Measurements from ENCODE around the gene TRAF6.
"Not testable (repeated sequence)": the region's sequence is repeated elsewhere in the genome, so short reads cannot be mapped to it uniquely, and the experiment has no call there.

Gene TRAF6

DNA sequence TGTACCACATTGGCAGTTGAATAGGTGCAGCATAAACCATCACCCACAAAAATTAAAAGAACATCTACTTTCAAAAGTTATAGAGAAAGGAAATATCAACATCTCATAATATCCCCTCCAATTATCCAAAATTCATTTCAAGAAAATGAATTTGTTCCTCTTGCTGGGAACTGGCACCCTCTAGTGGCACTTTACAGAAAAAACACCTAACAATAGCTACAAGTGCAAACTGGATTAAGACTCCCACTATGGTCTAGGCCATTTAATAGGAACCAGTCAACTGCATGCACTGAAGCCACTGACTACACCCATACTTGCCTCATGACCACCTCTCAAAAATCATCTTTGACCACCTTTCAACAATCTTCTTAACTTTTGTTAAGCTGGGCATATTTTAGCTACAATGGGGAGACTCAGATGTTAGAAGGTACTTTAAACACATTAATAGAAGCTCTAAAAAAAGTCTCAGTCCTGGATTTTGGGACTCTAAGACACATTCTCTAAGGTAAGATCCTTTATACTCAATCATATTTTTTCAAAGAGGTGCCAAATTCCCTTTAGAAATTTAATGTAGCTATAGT lies 17.3 kb downstream of the TRAF6 start:
- no peak for DNase-seq (ENCODE audit: low read depth)

DNA sequence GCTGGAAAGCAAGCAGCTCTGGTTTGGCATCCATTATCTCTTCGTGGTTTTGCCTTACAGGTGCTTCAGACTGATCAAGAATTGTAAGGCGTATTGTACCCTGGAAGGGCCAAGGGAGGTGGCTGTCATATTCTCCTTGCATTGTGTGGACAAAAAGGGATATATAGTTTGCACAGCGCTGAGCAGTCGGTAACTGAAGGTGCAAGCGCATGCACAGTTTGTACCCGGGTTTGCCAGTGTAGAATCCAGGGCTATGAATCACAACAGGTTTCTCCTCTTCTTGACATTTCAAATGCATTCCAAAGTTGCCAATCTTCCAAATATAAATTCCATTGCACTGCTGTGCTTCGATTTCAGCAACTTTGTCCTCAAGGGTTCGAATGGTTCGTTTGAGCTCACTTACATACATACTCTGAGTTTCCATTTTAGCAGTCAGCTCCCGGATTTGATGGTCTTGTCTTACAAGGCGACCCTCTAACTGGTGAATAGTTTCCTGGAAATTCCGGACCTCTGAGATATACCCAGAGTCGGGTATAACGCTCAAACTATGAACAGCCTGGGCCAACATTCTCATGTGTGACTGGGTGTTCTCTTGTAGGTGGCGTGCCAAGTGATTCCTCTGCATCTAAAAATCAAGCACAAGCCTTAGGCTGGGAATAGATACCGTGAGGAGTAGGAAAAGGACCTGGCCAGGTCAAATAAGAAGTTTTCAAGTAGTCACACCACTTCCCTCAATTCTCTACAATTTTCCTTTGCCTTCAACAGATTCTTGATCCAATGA lies 19.9 kb downstream of the TRAF6 start:
- no peak for DNase-seq (ENCODE audit: low read depth)

DNA sequence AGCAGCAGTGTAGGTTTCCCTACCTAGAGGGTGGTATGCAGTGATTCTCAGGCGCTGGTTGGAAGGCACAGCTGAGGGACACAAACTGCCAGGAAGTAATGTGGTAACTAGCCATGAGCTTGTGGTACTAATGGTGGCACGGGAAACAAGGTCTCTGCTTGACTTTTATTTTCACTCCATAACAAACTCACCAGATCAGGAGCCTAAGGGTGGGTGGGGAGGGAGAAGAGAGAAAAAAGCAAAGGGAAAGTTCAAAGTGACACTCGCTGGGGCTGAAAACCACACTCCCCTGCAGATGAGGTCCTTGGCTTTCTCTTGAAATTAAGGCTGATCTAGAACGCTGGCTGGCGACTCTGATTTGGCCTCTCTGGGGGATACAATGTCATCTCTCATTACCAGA lies 22.0 kb downstream of the TRAF6 start:
- no peak for DNase-seq (ENCODE audit: low read depth)

DNA sequence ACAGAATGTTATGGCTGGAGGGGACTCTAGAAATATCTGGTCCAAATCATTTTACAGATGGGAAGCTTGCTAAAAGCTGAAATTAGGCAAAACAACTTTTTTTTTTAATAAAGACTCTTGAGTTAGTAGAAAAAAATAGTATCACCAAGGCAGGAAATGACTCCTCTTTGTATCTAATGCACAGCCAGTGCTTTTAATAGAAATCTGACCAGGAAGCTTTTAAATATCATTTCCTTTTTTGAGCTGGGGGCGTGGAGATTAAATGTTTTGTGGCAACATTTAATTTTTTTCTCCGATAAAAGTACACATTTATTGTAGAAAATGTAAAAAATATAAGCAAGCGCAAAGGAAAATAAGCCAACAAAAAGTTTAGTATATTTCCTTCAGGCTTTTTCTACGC lies 22.5 kb downstream of the TRAF6 start:
- no peak for DNase-seq (ENCODE audit: low read depth)

DNA sequence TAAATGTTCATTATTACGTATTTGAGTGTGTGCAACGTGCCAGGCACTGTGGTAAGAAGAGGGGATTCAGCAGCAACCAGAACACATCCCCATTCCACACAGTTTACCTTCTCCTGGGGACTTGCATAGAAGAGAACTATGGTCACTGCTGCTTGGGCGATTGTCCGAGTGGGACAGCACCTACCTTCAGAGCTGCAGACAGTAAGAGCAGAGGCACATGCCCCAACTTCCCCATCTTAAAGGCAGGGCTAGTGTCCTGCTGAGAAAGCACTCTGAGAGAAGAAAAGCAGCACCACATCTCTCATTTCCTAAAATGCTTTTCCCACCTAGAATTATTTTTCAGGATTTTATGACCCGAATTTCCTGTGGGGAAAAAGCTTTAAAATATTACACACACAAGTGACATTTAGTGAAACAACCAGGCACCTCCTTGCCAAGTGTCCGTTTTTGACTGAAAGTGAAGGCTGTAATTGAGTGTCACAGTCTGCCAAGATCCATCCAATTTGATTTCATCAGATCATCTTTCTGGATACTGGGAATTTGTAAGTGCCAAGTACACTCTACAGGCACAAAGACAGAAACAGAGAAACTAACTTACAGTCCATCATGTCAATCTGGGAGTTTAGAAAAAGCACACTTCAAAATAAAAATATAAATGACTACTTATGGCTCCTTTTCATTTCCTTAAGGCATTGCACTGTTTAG lies 24.6 kb downstream of the TRAF6 start:
- no peak for DNase-seq (ENCODE audit: low read depth)

DNA sequence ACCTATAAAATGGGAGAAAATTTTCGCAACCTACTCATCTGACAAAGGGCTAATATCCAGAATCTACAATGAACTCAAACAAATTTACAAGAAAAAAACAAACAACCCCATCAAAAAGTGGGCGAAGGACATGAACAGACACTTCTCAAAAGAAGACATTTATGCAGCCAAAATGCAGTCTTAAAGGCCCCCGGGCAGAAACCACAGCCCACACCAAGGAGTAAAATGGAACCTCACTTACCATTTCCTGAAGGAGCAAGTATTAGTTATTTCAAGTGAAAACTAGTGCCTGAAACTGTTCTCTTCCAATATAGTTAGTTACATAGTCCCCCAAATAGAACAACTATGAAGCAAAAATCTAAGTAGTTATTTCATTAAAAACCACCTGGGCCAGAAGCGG lies 27.0 kb downstream of the TRAF6 start:
- DNase-seq (ENCODE audit: low read depth) = not testable (repeated sequence)

DNA sequence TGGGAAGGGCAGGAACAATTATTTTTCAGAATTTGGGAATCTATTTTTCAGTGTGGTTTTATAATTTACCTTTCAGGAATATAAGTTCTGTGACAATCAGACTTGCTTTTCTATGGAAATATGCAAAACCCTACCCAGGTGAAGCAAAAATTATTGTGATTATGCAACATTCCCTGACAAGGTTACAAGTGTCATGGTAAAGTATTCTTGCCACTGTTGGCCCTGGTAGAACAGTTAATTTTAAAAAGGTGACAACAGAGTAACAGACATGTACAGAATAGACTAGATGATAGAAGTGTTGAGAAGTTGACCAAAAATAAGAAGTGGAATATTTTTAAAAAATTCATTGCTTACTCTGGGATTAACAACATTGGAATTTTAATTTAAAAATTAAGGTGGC lies 29.2 kb downstream of the TRAF6 start:
- no peak for DNase-seq (ENCODE audit: low read depth)

DNA sequence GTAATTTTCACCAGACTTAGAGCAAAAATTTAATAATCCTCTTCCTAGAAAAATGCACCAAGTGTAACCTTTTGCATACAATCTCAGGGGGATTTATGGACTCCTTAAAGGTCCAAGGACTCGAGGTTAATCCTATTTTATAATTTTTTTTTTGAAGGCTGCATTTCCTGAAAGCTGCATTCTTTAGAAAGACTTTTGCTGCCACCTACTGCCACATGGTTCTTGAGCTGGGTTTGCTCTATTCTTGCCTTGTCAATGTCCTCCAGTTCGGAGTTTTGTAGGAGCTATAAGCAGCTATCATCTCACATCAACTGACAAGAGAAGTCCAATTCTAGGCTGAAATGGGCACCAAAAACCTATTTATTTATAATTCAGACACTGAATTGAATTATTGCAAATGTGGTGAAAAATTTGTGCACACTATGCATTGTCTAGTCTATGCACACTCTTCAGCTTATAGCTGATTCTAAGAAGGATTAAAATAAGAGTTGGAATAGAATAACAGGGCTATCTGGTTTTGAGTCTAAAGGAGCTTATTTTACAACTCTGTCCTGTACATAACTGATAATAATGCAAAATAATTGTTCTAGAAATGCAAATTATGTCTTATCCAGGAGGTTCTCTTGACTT lies 31.3 kb downstream of the TRAF6 start:
- DNase-seq (ENCODE audit: low read depth) = no peak

DNA sequence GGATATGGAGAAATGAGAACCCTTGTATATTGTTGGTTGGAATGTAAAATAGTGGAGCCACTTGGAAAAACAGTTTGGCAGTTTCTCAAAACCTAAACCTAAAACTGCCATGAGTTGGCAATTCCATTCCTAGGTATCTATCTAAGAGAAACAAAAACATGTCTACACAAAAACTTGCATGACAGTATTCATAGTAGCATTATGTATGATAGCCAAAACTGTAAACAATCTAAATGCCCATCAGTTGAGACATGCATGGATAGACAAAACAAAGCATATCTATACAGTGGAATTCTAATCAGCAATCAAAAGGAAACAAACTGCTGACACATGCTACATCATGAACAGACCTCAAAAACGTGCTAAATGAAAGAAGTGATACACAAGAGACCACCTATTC lies 34.9 kb downstream of the TRAF6 start:
- DNase-seq (ENCODE audit: low read depth) = no peak

DNA sequence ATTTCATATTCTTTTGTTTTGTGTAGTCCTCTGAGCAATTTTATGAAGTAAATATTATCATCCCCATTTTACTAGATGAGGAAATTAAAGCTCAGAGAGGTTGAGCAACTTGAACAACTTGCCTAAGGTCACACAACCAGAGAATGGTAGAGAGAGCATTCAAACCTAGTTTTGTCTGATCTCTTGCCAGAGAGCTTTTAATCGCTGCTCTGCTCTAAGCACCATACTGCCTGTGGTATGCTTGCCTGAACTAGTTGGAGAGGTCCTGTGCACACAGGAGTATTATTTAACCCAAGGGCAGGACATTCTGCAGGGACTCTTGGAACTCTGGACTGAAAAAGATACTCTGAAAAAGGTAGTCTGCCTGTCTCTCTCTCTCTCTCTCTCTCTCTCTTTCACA lies 38.5 kb downstream of the TRAF6 start:
- no peak for DNase-seq (ENCODE audit: low read depth)

DNA sequence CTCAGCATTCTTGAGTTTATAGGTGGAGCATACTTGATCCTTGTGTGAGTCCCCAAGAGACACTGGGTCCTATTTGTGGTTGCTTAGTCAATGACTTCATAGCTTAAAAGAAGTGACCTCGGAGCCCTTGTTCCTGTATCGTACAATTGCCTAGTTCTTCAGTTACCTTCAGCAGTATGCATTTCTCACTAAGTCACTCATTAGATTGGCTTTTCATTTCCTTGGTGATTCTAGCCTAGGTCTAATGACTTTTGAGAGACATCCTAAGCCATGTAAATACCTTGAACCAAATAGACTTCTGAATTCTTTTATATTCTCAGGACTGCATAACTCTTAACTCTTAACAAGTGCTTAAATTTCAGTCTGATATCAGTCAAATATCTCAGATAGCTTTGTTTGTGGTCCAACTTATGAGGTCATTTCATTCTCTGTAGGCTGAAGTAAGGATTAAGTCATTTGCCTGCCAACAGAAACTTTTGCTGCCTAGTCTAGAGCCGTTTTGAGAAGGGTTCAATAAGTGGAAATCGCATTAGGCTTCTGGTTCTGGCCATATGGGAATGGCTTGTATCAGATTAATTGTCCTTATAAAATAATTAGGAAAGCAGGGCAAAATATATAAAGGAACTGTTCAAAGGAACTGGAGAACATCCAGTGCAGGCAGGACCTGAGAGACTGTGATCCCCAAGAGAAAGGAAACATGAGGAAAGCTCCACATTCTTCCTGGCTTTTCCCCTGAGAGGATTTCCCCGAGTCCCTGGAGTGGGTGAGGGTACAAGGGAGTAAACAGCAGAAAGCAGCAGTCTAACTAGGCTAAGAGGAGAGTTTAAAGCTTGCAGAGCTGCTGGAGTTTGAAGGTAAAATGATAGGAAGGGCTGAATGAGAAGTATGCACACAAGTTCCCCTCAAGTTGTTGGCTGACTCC lies 39.9 kb downstream of the TRAF6 start:
- no peak for DNase-seq (ENCODE audit: low read depth)

DNA sequence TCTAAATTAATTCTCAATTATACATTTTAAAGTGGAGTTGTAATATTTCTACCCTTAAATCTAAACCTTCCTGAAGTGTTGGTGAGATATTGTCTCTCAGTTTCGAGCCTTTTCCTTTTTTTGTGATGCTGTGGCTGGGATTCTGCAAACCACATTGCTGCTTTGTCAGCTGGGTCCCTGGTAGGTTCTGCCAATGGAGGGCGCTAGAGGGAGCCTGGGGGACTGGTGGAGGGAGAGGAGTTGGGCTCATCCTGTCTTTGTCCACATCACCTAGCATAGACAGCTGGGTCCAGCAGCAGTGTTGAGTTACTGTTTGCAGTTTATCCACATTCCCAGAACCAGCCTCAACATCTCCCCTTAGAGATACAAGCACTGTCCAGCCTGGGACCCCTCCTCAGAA lies 41.0 kb downstream of the TRAF6 start:
- DNase-seq (ENCODE audit: low read depth) = no peak

DNA sequence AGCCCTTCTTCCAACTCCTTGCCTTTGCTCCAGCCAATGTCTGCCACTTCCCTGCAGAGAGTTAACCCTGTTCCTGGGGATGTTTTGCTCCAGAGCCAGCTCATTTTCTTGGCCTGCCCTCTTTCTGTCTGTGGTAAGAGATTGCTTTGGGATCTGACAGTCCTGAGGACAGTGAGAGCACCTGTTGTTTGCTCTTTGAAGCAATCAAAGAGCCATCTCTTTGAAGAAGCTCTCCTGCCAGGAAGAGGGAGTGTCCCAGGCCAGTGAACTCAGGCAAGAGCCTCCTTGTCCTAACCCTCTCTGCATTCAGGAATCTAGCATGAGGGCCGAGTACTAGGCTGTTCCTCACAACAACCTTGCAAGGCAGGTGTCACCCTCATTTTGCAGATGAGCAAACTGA lies 42.2 kb downstream of the TRAF6 start:
- no peak for DNase-seq (ENCODE audit: low read depth)

DNA sequence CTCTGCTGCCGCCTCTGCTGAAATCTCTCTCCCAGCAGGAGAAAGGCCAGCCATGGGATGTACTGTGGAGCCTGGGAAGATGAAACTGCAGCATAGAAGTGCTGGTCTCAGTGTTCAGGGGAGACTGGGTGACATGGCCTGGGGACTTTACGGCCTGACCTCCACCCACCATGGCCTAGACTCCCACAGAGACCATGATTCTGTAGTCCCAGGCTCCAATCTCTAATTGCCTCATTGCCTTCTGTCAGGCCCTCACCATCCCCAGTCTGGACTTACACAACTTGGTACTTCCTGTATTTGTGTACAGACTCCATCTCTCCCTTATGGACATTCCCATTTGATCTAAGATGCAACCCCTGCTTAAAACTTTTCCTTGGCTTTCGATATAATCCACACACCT lies 43.1 kb downstream of the TRAF6 start:
- no peak for DNase-seq (ENCODE audit: low read depth)

DNA sequence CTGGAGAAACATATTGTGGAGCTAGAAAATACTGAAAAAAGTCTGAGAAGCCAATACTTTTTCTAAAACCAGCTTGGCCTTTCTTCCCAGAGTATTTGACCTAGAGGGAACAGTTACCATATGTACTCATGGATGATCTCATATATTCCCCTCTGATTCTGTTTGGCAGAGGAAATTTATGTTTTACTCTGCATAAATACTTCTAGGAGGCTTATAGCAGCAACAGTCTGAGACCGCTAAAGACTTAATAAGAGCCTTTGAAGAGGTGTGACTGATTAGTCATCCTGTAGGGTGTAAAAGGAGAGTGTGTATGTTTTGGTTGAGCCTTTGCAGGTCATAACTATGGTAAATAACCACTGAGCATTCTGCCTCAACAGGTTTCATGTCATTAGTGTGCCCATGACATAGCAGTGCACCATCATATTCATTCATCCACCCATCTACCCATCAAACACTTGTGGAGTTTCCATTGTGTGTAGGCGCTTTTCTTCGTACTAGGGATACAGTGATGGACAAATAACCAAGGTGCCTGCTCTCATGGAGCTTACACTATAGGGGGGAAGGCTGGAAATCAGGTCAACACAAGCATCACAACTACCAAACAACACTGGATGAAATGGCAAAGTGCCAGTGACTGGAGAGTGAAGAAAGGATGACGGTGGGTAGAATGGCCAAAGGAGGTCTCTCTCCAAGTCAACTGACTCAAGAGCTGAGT lies 44.5 kb downstream of the TRAF6 start:
- no peak for DNase-seq (ENCODE audit: low read depth)

DNA sequence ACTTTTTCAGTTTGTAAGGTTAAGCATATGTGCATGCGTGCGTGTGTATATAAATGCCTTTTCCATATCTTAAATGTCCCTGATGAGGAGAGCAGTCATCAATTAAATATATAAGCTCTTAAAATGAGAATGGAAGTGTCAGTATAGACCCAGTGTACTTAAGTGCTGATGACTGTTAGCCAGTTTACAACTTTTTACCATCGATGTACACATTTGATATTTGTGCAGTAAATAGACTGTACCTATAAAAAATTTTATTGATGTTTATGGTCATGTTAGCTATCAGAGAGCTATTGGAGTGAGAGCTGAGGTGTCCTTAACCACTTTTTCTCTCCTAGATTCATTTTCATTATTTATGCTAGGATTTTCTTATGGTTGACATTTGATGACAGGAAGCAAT lies 45.4 kb downstream of the TRAF6 start:
- DNase-seq (ENCODE audit: low read depth) = no peak

DNA sequence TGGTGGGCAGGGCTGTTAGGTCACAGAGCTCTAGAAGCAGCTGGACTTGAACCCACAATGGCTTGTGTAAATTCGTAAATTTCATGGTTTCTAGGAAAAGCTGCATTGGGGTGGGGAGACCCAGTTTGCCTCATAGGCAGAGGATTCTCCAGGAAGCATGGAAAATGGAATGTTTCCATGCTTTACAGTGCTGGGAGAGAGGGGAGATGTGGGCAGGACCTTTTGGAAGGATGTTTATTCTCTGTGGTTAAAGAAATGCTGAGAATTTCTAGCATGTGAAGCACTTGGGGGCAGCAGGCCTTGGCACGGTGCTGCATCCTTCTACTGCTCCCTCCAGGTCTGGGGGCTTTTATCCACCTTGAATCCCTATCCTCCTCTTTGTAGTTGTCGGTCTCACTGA lies 46.3 kb downstream of the TRAF6 start:
- no peak for DNase-seq (ENCODE audit: low read depth)

DNA sequence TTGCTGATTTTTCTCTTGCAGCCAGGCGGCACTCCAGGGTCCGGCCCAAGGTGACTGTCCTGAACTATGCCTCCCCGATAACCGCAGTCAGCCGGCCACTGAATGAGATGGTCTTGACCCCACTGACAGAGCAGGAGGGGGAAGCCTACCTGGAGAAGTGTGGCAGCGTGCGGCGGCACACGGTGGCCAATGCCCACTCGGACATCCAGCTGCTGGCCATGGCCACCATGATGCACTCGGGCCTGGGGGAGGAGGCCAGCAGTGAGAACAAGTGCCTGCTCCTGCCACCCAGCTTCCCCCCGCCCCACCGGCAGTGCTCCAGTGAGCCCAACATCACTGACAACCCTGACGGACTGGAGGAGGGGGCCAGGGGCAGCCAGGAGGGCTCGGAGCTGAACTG lies 47.8 kb downstream of the TRAF6 start:
- DNase-seq (ENCODE audit: low read depth) = no peak

DNA sequence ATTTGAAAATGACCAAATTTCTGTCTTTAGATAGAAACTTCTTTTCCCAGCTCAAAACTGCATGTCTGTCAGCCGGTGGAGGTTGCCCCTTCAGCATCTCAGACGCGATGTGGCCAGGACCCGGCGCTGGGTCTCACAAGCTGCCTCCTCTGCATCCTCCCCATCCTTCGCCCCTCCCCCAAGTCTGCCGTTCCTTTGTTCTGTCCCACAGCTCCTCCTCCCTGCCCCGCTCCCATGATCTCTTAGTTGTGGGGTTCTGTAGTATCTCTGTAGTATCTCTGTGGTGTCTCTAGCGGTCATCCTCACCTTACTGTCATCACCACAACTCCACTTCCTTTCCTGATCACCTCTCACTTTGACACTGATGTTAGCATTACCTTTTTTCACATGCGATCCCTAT lies 49.9 kb downstream of the TRAF6 start:
- DNase-seq (ENCODE audit: low read depth) = no peak

DNA sequence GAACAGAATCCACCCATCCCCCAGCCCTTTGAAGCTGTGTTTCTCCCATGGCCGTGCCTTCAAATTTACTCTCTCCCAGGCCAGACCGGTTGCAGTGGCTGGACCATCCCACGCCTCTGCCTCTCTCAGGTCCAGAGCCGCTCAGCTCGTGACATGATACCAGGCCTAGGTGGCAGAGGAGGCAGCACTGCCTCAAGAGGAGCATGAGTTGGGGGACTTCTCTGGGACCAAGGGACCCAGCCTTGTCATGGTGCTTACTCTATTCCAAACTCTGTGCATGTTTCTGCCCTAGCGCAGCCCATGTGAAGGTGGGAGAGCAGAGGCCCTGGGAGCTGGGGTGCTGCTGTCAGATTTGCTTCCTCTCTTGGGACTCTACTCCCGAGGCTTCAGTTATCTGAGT lies 51.0 kb downstream of the TRAF6 start:
- DNase-seq (ENCODE audit: low read depth) = no peak
